Ishikawa (cell line): Measurements from ENCODE around the gene ATF3.

ENCODE experiments used
- CEBPB ChIP-seq: IDR thresholded peaks from 2 replicates; pipeline ENCODE4 v1.6.1; 2012
- EP300 ChIP-seq: IDR thresholded peaks from 2 replicates; pipeline ENCODE4 v1.6.1; 2012; ENCODE audit warnings: borderline replicate concordance
- TAF1 ChIP-seq: IDR thresholded peaks from 2 replicates; pipeline ENCODE4 v1.6.1; 2012; ENCODE audit warnings: low read depth, mild to moderate bottlenecking
- TF ChIP-seq, protein P1 (sequence below): IDR thresholded peaks from 2 replicates; pipeline ENCODE4 v1.6.1; 2012

DNA sequence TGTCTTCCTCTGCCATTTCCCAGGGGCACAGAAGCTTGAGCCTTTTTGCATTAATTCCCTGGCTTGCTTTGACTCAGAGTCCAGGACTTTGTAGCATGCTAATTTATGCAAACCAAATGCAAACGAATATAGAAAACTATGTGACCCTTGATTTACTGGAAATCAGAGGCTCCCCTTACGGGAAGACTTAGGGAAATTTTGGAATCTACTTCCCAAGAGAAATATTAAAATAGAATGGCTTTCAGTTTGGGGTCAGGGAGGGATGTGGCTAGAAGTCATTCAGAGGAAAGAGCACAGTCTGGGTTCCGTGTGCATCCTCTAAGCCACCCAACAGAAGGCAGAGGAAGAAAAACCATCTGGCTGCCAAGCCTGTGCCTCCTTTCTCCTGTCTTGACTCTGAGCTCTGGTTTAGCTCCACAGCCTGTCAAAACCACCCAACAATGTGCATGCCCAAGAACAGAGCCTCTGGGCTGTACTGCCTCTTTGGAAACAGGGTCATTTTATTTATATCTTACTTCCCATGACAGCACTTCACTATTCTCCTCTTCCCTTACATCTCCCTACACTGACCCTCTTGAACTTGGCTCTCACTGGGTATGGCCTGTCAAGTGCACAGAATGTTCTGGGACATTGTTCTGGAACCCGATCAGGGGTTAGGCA lies 30.1 kb downstream of the ATF3 start:
- TF ChIP-seq CEBPB (no peak), EP300 (no peak), TAF1 (no peak)
- TF ChIP-seq, protein P1, sequence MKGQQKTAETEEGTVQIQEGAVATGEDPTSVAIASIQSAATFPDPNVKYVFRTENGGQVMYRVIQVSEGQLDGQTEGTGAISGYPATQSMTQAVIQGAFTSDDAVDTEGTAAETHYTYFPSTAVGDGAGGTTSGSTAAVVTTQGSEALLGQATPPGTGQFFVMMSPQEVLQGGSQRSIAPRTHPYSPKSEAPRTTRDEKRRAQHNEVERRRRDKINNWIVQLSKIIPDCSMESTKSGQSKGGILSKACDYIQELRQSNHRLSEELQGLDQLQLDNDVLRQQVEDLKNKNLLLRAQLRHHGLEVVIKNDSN: no peak
